Activated naive CD4-positive, alpha-beta T cell treated with anti-CD3 and anti-CD28 coated beads for 36 hours (primary cell): Measurements from ENCODE around the gene APOL2. TPM values are rescaled to one million over a fixed set of nuclear protein-coding genes. Genes with fewer than 3 reads are reported as not detected.

Source experiments
- CTCF ChIA-PET: fragments of 350-600 bp; sonication (Branson Sonifier 250); formaldehyde crosslinking; loops from one replicate; lab custom pipeline; 2021; ENCODE audit warnings: antibody characterized with exemption; lab: Charles Lee
- DNase-seq: peaks from one replicate; pipeline ENCODE4 v3.0.0-alpha.2; 2020
- H3K27ac Mint-ChIP-seq: one replicate; pipeline ENCODE4 v1.8.0; 2021; ENCODE audit warnings: mild to moderate bottlenecking, mixed read lengths
- H3K27me3 Mint-ChIP-seq: one replicate; pipeline ENCODE4 v1.8.0; 2021; ENCODE audit warnings: low read depth, mixed read lengths
- H3K36me3 Mint-ChIP-seq: one replicate; pipeline ENCODE4 v1.8.0; 2021; ENCODE audit warnings: low read depth, mixed read lengths
- H3K4me1 Mint-ChIP-seq: one replicate; pipeline ENCODE4 v1.8.0; 2021; ENCODE audit warnings: low read depth, mixed read lengths
- H3K4me3 Mint-ChIP-seq: one replicate; pipeline ENCODE4 v1.8.0; 2021; ENCODE audit warnings: mild to moderate bottlenecking, moderate library complexity, mixed read lengths
- H3K9me3 Mint-ChIP-seq: one replicate; pipeline ENCODE4 v1.8.0; 2021; ENCODE audit warnings: mixed read lengths
- intact Hi-C: fragments of 100-400 bp; cut with micrococcal nuclease; formaldehyde crosslinking; loops from one replicate; pipeline ENCODE4 v1.15.1; 2023
- total RNA-seq, 2 experiments: library from RNA; stranded (reverse); gene quantifications; one replicate each; pipeline ENCODE4 v1.2.3, GENCODE V29; 2021

Gene APOL2
- total RNA-seq, 2 experiments from 2014 or later: 53.8 to 55.0 TPM

GRCh38 chr22:36226189-36226588 lies 13.1 kb downstream of the APOL2 start:
- Mint-ChIP-seq H3K4me3 (no peak overlapping the region), H3K36me3 (peaks cover 29% of the 10 kb centered on the region), H3K9me3 (no peaks in the 10 kb centered on the region), H3K27ac (peak overlapping the region; percentile 44), H3K27me3 (no peaks in the 10 kb centered on the region), H3K4me1 (peaks cover 11% of the 10 kb centered on the region)
- no peak for DNase-seq
- intact Hi-C loops: no loop called here
- CTCF ChIA-PET: interaction anchor here (0.6 kb wide), 1 partner anchor 373 kb away, joined by 5 read pairs; no protein-coding TSS in a partner anchor

GRCh38 chr22:36225333-36225922 lies 13.9 kb downstream of the APOL2 start:
- no peaks in the 10 kb centered on the region for H3K27me3 Mint-ChIP-seq
- H3K9me3 Mint-ChIP-seq: no peaks in the 10 kb centered on the region
- no peak overlapping the region for H3K27ac Mint-ChIP-seq
- no peak overlapping the region for H3K4me3 Mint-ChIP-seq
- H3K36me3 Mint-ChIP-seq: peaks cover 22% of the 10 kb centered on the region
- DNase-seq: no peak
- peaks cover 11% of the 10 kb centered on the region for H3K4me1 Mint-ChIP-seq
- CTCF ChIA-PET: no interaction called here
- intact Hi-C loops: no loop called here

- no peaks in the 10 kb centered on the region for H3K9me3 Mint-ChIP-seq
- intact Hi-C loops: no loop called here
- no peak for DNase-seq
- H3K27me3 Mint-ChIP-seq: no peaks in the 10 kb centered on the region
- peaks cover 17% of the 10 kb centered on the region for H3K36me3 Mint-ChIP-seq
- CTCF ChIA-PET: interaction anchor here (0.7 kb wide), 1 partner anchor 242 kb away, joined by 4 read pairs; no protein-coding TSS in a partner anchor
- no peak overlapping the region for H3K4me3 Mint-ChIP-seq
- peaks cover 11% of the 10 kb centered on the region for H3K4me1 Mint-ChIP-seq
- H3K27ac Mint-ChIP-seq: no peak overlapping the region
Observed at GRCh38 chr22:36224245-36224644, 15.1 kb downstream of the APOL2 start.

- intact Hi-C loops: no loop called here
- CTCF ChIA-PET: no interaction called here
- H3K27ac Mint-ChIP-seq: no peak overlapping the region
Observed at GRCh38 chr22:36223504-36223903, 15.8 kb downstream of the APOL2 start.

GRCh38 chr22:36222887-36223450 lies 16.4 kb downstream of the APOL2 start:
- H3K4me3 Mint-ChIP-seq: no peak overlapping the region
- H3K27ac Mint-ChIP-seq: no peak overlapping the region
- no peaks in the 10 kb centered on the region for H3K9me3 Mint-ChIP-seq
- intact Hi-C loops: no loop called here
- CTCF ChIA-PET: interaction anchor here (0.9 to 1.2 kb wide), 2 partner anchors 28 to 62 kb away, joined by 3 to 4 read pairs; no protein-coding TSS in a partner anchor
- peaks cover 9% of the 10 kb centered on the region for H3K36me3 Mint-ChIP-seq
- H3K27me3 Mint-ChIP-seq: no peaks in the 10 kb centered on the region
- DNase-seq: no peak
- peaks cover 11% of the 10 kb centered on the region for H3K4me1 Mint-ChIP-seq

More at GRCh38 chr22:36223504-36223903, 15.8 kb downstream of the APOL2 start:
- H3K36me3 Mint-ChIP-seq: peaks cover 10% of the 10 kb centered on the region
- no peaks in the 10 kb centered on the region for H3K9me3 Mint-ChIP-seq
- H3K4me1 Mint-ChIP-seq: peaks cover 11% of the 10 kb centered on the region
- no peaks in the 10 kb centered on the region for H3K27me3 Mint-ChIP-seq
- no peak for DNase-seq
- H3K4me3 Mint-ChIP-seq: no peak overlapping the region

GRCh38 chr22:36221799-36222751 lies 17.3 kb downstream of the APOL2 start:
- no peaks in the 10 kb centered on the region for H3K27me3 Mint-ChIP-seq
- no peak overlapping the region for H3K27ac Mint-ChIP-seq
- no peak overlapping the region for H3K4me3 Mint-ChIP-seq
- DNase-seq: peak; percentile 62
- H3K9me3 Mint-ChIP-seq: no peaks in the 10 kb centered on the region
- H3K36me3 Mint-ChIP-seq: peaks cover 6% of the 10 kb centered on the region
- H3K4me1 Mint-ChIP-seq: peaks cover 11% of the 10 kb centered on the region
- intact Hi-C loops: loop anchor here (2.0 kb wide), 1 partner anchor 27 kb away; no protein-coding TSS in a partner anchor
- CTCF ChIA-PET: interaction anchor here (0.9 to 1.2 kb wide), 5 partner anchors 14 to 63 kb away, joined by 3 to 4 read pairs (median 3); no protein-coding TSS in a partner anchor

GRCh38 chr22:36220451-36220921 lies 18.8 kb downstream of the APOL2 start:
- CTCF ChIA-PET: interaction anchor here (1.0 to 1.2 kb wide), 2 partner anchors 26 to 44 kb away, joined by 3 to 4 read pairs; no protein-coding TSS in a partner anchor
- Mint-ChIP-seq H3K4me1 (peaks cover 11% of the 10 kb centered on the region), H3K36me3 (no peaks in the 10 kb centered on the region), H3K27me3 (peaks cover 4% of the 10 kb centered on the region), H3K9me3 (no peaks in the 10 kb centered on the region), H3K4me3 (no peak overlapping the region), H3K27ac (no peak overlapping the region)
- intact Hi-C loops: loop anchor here (2.0 kb wide), 1 partner anchor 26 kb away; no protein-coding TSS in a partner anchor
- DNase-seq: no peak

GRCh38 chr22:36218648-36219193 lies 20.6 kb downstream of the APOL2 start:
- Mint-ChIP-seq H3K9me3 (no peaks in the 10 kb centered on the region), H3K4me1 (peaks cover 6% of the 10 kb centered on the region), H3K36me3 (no peaks in the 10 kb centered on the region), H3K4me3 (no peak overlapping the region), H3K27me3 (peaks cover 7% of the 10 kb centered on the region), H3K27ac (no peak overlapping the region)
- CTCF ChIA-PET: interaction anchor here (1.8 kb wide), 1 partner anchor 24 kb away, joined by 4 read pairs; no protein-coding TSS in a partner anchor
- DNase-seq: no peak
- intact Hi-C loops: no loop called here

GRCh38 chr22:36215981-36216380 lies 23.3 kb downstream of the APOL2 start:
- intact Hi-C loops: no loop called here
- Mint-ChIP-seq H3K9me3 (no peaks in the 10 kb centered on the region), H3K27ac (no peak overlapping the region), H3K4me1 (peaks cover 2% of the 10 kb centered on the region), H3K27me3 (peaks cover 9% of the 10 kb centered on the region), H3K36me3 (no peaks in the 10 kb centered on the region), H3K4me3 (no peak overlapping the region)
- no peak for DNase-seq
- CTCF ChIA-PET: interaction anchor here (0.9 to 1.1 kb wide), 2 partner anchors 36 to 92 kb away, joined by 3 to 5 read pairs; no protein-coding TSS in a partner anchor

- H3K36me3 Mint-ChIP-seq: peaks cover 3% of the 10 kb centered on the region
- intact Hi-C loops: no loop called here
- peaks cover 13% of the 10 kb centered on the region for H3K27me3 Mint-ChIP-seq
- no peak for DNase-seq
- CTCF ChIA-PET: no interaction called here
- H3K9me3 Mint-ChIP-seq: no peaks in the 10 kb centered on the region
- H3K4me3 Mint-ChIP-seq: no peak overlapping the region
- H3K27ac Mint-ChIP-seq: no peak overlapping the region
- H3K4me1 Mint-ChIP-seq: peaks cover 4% of the 10 kb centered on the region
Observed at GRCh38 chr22:36213586-36213985, 25.7 kb downstream of the APOL2 start.

GRCh38 chr22:36212901-36213300 lies 26.4 kb downstream of the APOL2 start:
- DNase-seq: no peak
- CTCF ChIA-PET: interaction anchor here (0.7 to 1.4 kb wide), 2 partner anchors 147 to 259 kb away, joined by 3 read pairs; no protein-coding TSS in a partner anchor
- Mint-ChIP-seq H3K36me3 (peaks cover 3% of the 10 kb centered on the region), H3K9me3 (no peaks in the 10 kb centered on the region), H3K4me3 (no peak overlapping the region), H3K27me3 (peaks cover 13% of the 10 kb centered on the region), H3K4me1 (peaks cover 4% of the 10 kb centered on the region), H3K27ac (no peak overlapping the region)
- intact Hi-C loops: no loop called here
